Kidney glomerular epithelial cell (primary cell): ENCODE results near the gene USHBP1.
"Not testable (repeated sequence)": the region's sequence is repeated elsewhere in the genome, so short reads cannot be mapped to it uniquely, and the experiment has no call there.

Source experiments
- DNase-seq: peaks from one replicate; lab custom pipeline; 2025; lab: John Stamatoyannopoulos, UW

Gene USHBP1

GRCh38 chr19:17264641-17264979 is at the start of gene USHBP1:
Gene USHBP1, minus strand, starts transcription at chr19:17264745. Its CDS starts 446 bp downstream, at chr19:17264299.
- no peak for DNase-seq

GRCh38 chr19:17314007-17314593 is 49.6 kb upstream of the USHBP1 start:
- DNase-seq, result no peak

- no peak for DNase-seq
Measured at GRCh38 chr19:17312189-17313113, 47.9 kb upstream of the USHBP1 start.

GRCh38 chr19:17311455-17312188 is 47.1 kb upstream of the USHBP1 start:
- peak; percentile 69 for DNase-seq

- no peak for DNase-seq
Measured at GRCh38 chr19:17309965-17310461, 45.5 kb upstream of the USHBP1 start.

GRCh38 chr19:17309198-17309964 is 44.8 kb upstream of the USHBP1 start, which contains the start of gene DDA1:
Gene DDA1, plus strand, starts transcription at chr19:17309563. Its CDS starts 92 bp downstream, at chr19:17309655.
- peak; percentile 98 for DNase-seq

GRCh38 chr19:17307876-17308377 is 43.4 kb upstream of the USHBP1 start:
- no peak for DNase-seq

- no peak for DNase-seq
Measured at GRCh38 chr19:17306285-17306714, 41.8 kb upstream of the USHBP1 start.

- DNase-seq, result peak; percentile 100
Measured at GRCh38 chr19:17305517-17306284, 41.2 kb upstream of the USHBP1 start, which contains the start of gene MRPL34. Gene MRPL34, plus strand, starts transcription at chr19:17305872. Its CDS starts 21 bp downstream, at chr19:17305893.

- no peak for DNase-seq
Measured at GRCh38 chr19:17305216-17305516, 40.6 kb upstream of the USHBP1 start.

GRCh38 chr19:17304386-17305215 is 40.1 kb upstream of the USHBP1 start:
- no peak for DNase-seq

GRCh38 chr19:17303940-17304267 is 39.4 kb upstream of the USHBP1 start:
- DNase-seq, result no peak

- peak; percentile 91 for DNase-seq
Measured at GRCh38 chr19:17303167-17303939, 38.8 kb upstream of the USHBP1 start, which contains the start of gene ABHD8. Gene ABHD8, minus strand, starts transcription at chr19:17303425. Its CDS starts 1,809 bp downstream, at chr19:17301616.

- no peak for DNase-seq
Measured at GRCh38 chr19:17302391-17303166, 38.0 kb upstream of the USHBP1 start.

- DNase-seq, result no peak
Measured at GRCh38 chr19:17300992-17301619, 36.6 kb upstream of the USHBP1 start.

GRCh38 chr19:17296976-17297375 is 32.4 kb upstream of the USHBP1 start:
- DNase-seq, result no peak

GRCh38 chr19:17296273-17296672 is 31.7 kb upstream of the USHBP1 start:
- DNase-seq, result peak; percentile 59

GRCh38 chr19:17295551-17295950 is 31.0 kb upstream of the USHBP1 start:
- not testable (repeated sequence) for DNase-seq
